Astrocyte (in vitro differentiated cells and primary cell): ENCODE measurements around the gene JPH3.
"Not testable (repeated sequence)": the region's sequence is repeated elsewhere in the genome, so short reads cannot be mapped to it uniquely, and the experiment has no call there.

Experiments used
- CTCF ChIP-seq: IDR thresholded peaks from 2 replicates; pipeline ENCODE4 v1.5.1; 2011; ENCODE audit warnings: low read depth, mild to moderate bottlenecking, inconsistent platforms, low read length, moderate library complexity; ENCODE audit not compliant: insufficient read depth
- EZH2 ChIP-seq: IDR thresholded peaks from 2 replicates; pipeline ENCODE4 v1.6.1; 2012; ENCODE audit warnings: mild to moderate bottlenecking, low read length, inconsistent platforms; ENCODE audit not compliant: insufficient read depth

GRCh38 chr16:87726577-87726976 lies 124.3 kb downstream of the JPH3 start:
- not testable (repeated sequence) for TF ChIP-seq CTCF, EZH2
